MM.1S (cell line): ENCODE results near the gene SYNE1.

Experiments
- EZH2 ChIP-seq: fragments of 300-600 bp; sonication (generic); optimal IDR thresholded peaks from 2 replicates; pipeline ENCODE3; 2017; ENCODE audit warnings: low read depth, mild to moderate bottlenecking, antibody characterized with exemption, low read length, mixed read lengths
- EZH2phosphoT487 ChIP-seq: fragments of 300-600 bp; sonication (generic); IDR thresholded peaks from 2 replicates; pipeline ENCODE4 v1.6.1; 2018; ENCODE audit warnings: antibody characterized with exemption, low read length
- TF ChIP-seq, protein P1 (sequence below): fragments of 300-600 bp; sonication (generic); IDR thresholded peaks from 2 replicates; pipeline ENCODE4 v1.5.1; 2016; ENCODE audit warnings: antibody characterized with exemption, low read length, mixed read lengths

DNA sequence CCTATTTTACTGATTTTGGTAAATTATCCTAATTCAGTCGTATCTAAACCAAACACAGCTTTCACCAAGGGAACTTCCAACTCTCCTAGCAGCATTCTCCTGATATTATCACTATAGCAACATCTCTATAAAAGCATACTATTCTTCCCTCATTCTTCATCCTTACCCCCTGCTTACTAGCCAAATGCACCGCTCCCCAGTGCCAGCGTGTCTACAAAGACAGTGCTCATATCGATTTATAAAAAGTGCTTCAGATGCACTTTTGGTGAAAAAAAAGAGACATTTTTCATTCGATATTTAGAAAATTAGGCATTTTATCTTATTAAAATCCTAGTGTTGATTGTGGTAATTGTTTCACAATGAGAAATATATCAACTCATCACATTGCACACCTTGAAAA lies 74.0 kb downstream of the SYNE1 start:
- TF ChIP-seq, protein P1, sequence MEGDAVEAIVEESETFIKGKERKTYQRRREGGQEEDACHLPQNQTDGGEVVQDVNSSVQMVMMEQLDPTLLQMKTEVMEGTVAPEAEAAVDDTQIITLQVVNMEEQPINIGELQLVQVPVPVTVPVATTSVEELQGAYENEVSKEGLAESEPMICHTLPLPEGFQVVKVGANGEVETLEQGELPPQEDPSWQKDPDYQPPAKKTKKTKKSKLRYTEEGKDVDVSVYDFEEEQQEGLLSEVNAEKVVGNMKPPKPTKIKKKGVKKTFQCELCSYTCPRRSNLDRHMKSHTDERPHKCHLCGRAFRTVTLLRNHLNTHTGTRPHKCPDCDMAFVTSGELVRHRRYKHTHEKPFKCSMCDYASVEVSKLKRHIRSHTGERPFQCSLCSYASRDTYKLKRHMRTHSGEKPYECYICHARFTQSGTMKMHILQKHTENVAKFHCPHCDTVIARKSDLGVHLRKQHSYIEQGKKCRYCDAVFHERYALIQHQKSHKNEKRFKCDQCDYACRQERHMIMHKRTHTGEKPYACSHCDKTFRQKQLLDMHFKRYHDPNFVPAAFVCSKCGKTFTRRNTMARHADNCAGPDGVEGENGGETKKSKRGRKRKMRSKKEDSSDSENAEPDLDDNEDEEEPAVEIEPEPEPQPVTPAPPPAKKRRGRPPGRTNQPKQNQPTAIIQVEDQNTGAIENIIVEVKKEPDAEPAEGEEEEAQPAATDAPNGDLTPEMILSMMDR: no peak
- TF ChIP-seq EZH2phosphoT487 (no peak), EZH2 (no peak)
